ENCODE measurements around the gene RTL9.
"Not testable (repeated sequence)": the region's sequence is repeated elsewhere in the genome, so short reads cannot be mapped to it uniquely, and the experiment has no call there.

Gene RTL9

GRCh38 chrX:110346681-110347080, 12.0 kb upstream of the RTL9 start:
- no peak for DNase-seq

- no peak for DNase-seq
Observed at GRCh38 chrX:110359273-110359672, 625 bp downstream of the RTL9 start.

GRCh38 chrX:110363244-110363643, 4.6 kb downstream of the RTL9 start:
- DNase-seq: no peak

GRCh38 chrX:110373310-110373709, 14.7 kb downstream of the RTL9 start:
- DNase-seq: no peak

GRCh38 chrX:110374559-110374958, 15.9 kb downstream of the RTL9 start:
- DNase-seq: no peak

- no peak for DNase-seq
Observed at GRCh38 chrX:110381216-110381615, 22.6 kb downstream of the RTL9 start.

GRCh38 chrX:110383414-110383813, 24.8 kb downstream of the RTL9 start:
- no peak for DNase-seq

GRCh38 chrX:110384490-110384889, 25.8 kb downstream of the RTL9 start:
- DNase-seq: no peak

GRCh38 chrX:110389570-110389969, 30.9 kb downstream of the RTL9 start:
- DNase-seq: no peak

- DNase-seq: no peak
Observed at GRCh38 chrX:110391086-110391485, 32.4 kb downstream of the RTL9 start.

GRCh38 chrX:110394651-110395050, 36.0 kb downstream of the RTL9 start:
- no peak for DNase-seq

- no peak for DNase-seq
Observed at GRCh38 chrX:110395877-110396276, 37.2 kb downstream of the RTL9 start.

- DNase-seq: no peak
Observed at GRCh38 chrX:110396735-110397134, 38.1 kb downstream of the RTL9 start.

- DNase-seq: no peak
Observed at GRCh38 chrX:110397339-110397738, 38.7 kb downstream of the RTL9 start.

GRCh38 chrX:110397904-110398303, 39.3 kb downstream of the RTL9 start:
- DNase-seq: no peak

GRCh38 chrX:110399497-110399896, 40.8 kb downstream of the RTL9 start:
- DNase-seq: no peak

- DNase-seq: no peak
Observed at GRCh38 chrX:110399966-110400365, 41.3 kb downstream of the RTL9 start.

GRCh38 chrX:110401135-110401534, 42.5 kb downstream of the RTL9 start:
- DNase-seq: no peak

- no peak for DNase-seq
Observed at GRCh38 chrX:110402091-110402849, 43.6 kb downstream of the RTL9 start.

GRCh38 chrX:110402850-110403221, 44.2 kb downstream of the RTL9 start:
- no peak for DNase-seq

GRCh38 chrX:110403441-110404238, 45.0 kb downstream of the RTL9 start:
- DNase-seq: no peak

GRCh38 chrX:110404376-110404775, 45.7 kb downstream of the RTL9 start:
- no peak for DNase-seq

GRCh38 chrX:110406250-110406649, 47.6 kb downstream of the RTL9 start:
- not testable (repeated sequence) for DNase-seq

- DNase-seq: no peak
Observed at GRCh38 chrX:110406822-110407221, 48.2 kb downstream of the RTL9 start.

Measured in NCI-H2081 treated with DMSO at 0.1 percent for 48 hours (cell line).